ENCODE measurements around the gene LCLAT1.

Gene LCLAT1

GRCh38 chr2:30691091-30691947 lies 244.3 kb downstream of the LCLAT1 start:
- DNase-seq (ENCODE audit: low read depth in 2 of 3, low spot score in 2 of 3) = no peak

GRCh38 chr2:30691948-30692828 lies 245.1 kb downstream of the LCLAT1 start:
- no peak for DNase-seq (ENCODE audit: low read depth in 2 of 3, low spot score in 2 of 3)

GRCh38 chr2:30692829-30693275 lies 245.8 kb downstream of the LCLAT1 start:
- no peak for DNase-seq (ENCODE audit: low read depth in 2 of 3, low spot score in 2 of 3)
